ENCODE results near the gene PJA1. TPM values are rescaled to one million over a fixed set of nuclear protein-coding genes. Genes with fewer than 3 reads are reported as not detected.

The PJA1 gene
- total RNA-seq, 2 donors from 2014 or later, result 28.0 to 89.9 TPM

- Histone ChIP-seq H3K27me3 (replicated peaks; ENCODE audit: insufficient read depth) (no peaks in the 10 kb centered on the region), H3K4me3 (no peak overlapping the region), H3K9me3 (no peaks in the 10 kb centered on the region), H3K4me1 (replicated peaks) (no peaks in the 10 kb centered on the region), H3K27ac (no peak overlapping the region), H3K36me3 (no peaks in the 10 kb centered on the region)
- WGBS, result 100% methylated on average over 4 of the region's 5 CpGs
- intact Hi-C loops (cut with DNase I), result no loop called here
- DNase-seq (ENCODE audit: low spot score), result no peak
- TF ChIP-seq, protein P1, sequence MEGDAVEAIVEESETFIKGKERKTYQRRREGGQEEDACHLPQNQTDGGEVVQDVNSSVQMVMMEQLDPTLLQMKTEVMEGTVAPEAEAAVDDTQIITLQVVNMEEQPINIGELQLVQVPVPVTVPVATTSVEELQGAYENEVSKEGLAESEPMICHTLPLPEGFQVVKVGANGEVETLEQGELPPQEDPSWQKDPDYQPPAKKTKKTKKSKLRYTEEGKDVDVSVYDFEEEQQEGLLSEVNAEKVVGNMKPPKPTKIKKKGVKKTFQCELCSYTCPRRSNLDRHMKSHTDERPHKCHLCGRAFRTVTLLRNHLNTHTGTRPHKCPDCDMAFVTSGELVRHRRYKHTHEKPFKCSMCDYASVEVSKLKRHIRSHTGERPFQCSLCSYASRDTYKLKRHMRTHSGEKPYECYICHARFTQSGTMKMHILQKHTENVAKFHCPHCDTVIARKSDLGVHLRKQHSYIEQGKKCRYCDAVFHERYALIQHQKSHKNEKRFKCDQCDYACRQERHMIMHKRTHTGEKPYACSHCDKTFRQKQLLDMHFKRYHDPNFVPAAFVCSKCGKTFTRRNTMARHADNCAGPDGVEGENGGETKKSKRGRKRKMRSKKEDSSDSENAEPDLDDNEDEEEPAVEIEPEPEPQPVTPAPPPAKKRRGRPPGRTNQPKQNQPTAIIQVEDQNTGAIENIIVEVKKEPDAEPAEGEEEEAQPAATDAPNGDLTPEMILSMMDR (IDR thresholded peaks at IDR 0.05), result no peak
- TF ChIP-seq POLR2A (IDR thresholded peaks at IDR 0.05), result no peak
- TF ChIP-seq POLR2AphosphoS5 (IDR thresholded peaks at IDR 0.05), result no peak
These were observed 24.4 kb downstream of the PJA1 start for GRCh38 chrX:69140837-69141236.

DNA sequence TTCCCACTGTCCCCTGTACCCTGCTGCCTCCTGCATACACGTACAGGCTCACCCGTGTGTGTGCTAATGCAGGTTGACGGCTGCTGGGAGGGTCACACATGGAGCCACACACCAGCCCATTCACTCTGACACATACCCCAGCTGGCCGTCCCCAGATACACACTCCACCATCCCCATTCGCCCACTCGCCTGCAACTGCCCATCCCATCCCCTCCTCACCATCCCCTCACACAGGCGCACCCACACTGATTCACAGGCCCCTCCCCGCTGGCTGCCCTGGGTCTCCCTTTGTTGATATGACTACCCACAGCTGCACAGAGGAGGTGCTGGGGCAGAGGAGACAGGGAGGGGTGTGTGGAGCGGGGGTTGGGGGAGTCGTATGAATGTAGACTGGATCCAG, 25.7 kb downstream of the PJA1 start:
- WGBS, result 93% methylated on average over 10 of the region's 10 CpGs
- intact Hi-C loops (cut with DNase I), result loop anchor here (10.0 kb wide), 1 partner anchor 145 kb away; no protein-coding TSS in a partner anchor
- H3K9me3 ChIP-seq, result no peaks in the 10 kb centered on the region
- no peak overlapping the region for H3K4me3 ChIP-seq
- DNase-seq (ENCODE audit: low spot score), result no peak
- H3K27me3 ChIP-seq (replicated peaks; ENCODE audit: insufficient read depth), result no peaks in the 10 kb centered on the region
- no peaks in the 10 kb centered on the region for H3K36me3 ChIP-seq
- no peak for TF ChIP-seq POLR2A (IDR thresholded peaks at IDR 0.05)
- H3K4me1 ChIP-seq (replicated peaks), result no peaks in the 10 kb centered on the region
- no peak overlapping the region for H3K27ac ChIP-seq

DNA sequence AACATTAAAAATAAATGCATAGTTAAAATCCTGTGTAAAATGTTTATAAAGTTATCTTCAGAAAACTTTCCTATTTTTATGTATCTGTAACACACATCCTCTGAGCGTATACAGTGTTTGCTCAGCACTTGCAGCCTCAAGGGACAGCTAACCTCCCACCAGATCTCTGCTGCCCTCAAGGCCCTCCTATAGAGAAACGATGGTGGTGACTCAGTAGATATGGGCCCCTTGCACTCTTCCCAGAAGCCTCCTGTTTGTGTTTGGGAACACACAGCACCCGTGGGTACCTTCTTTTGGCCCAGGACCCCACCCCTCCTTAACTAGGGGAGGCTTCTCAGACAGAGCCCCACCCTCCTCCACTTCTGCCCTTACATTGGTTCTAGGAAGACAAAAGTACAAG, 26.7 kb downstream of the PJA1 start:
- no peak overlapping the region for H3K27ac ChIP-seq
- H3K4me1 ChIP-seq (replicated peaks), result no peaks in the 10 kb centered on the region
- 60% methylated on average over 3 of the region's 3 CpGs for WGBS
- H3K36me3 ChIP-seq, result no peaks in the 10 kb centered on the region
- H3K9me3 ChIP-seq, result no peaks in the 10 kb centered on the region
- DNase-seq (ENCODE audit: low spot score), result no peak
- intact Hi-C loops (cut with DNase I), result loop anchor here (10.0 kb wide), 1 partner anchor 146 kb away; no protein-coding TSS in a partner anchor
- H3K27me3 ChIP-seq (replicated peaks; ENCODE audit: insufficient read depth), result no peaks in the 10 kb centered on the region
- TF ChIP-seq, protein P1 (IDR thresholded peaks at IDR 0.05), result no peak
- TF ChIP-seq POLR2A (IDR thresholded peaks at IDR 0.05) (no peak), POLR2AphosphoS5 (IDR thresholded peaks at IDR 0.05) (no peak)
- no peak overlapping the region for H3K4me3 ChIP-seq

DNA sequence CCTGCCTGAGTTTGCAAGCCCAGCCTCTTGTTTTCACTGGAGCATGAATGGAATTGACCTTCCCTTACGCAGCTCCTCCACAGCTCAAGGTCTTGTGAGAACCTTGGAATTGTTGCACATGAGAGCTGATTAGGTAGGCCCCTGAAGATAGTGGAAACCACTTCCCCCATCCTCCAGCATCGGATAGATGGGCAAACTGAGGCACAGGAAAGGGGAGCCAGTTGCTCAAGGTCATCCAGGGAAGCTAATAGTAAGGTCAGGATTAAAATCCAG, 27.2 kb downstream of the PJA1 start:
- Histone ChIP-seq H3K4me1 (replicated peaks) (no peaks in the 10 kb centered on the region), H3K9me3 (no peaks in the 10 kb centered on the region), H3K27ac (no peak overlapping the region), H3K27me3 (replicated peaks; ENCODE audit: insufficient read depth) (no peaks in the 10 kb centered on the region), H3K36me3 (no peaks in the 10 kb centered on the region), H3K4me3 (no peak overlapping the region)
- DNase-seq (ENCODE audit: low spot score), result no peak
- 85% methylated on average over 2 of the region's 2 CpGs for WGBS
- intact Hi-C loops (cut with DNase I), result loop anchor here (10.0 kb wide), 1 partner anchor 147 kb away; no protein-coding TSS in a partner anchor
- TF ChIP-seq, protein P1 (IDR thresholded peaks at IDR 0.05), result no peak
- TF ChIP-seq POLR2AphosphoS5 (IDR thresholded peaks at IDR 0.05) (no peak), POLR2A (IDR thresholded peaks at IDR 0.05) (no peak)

DNA sequence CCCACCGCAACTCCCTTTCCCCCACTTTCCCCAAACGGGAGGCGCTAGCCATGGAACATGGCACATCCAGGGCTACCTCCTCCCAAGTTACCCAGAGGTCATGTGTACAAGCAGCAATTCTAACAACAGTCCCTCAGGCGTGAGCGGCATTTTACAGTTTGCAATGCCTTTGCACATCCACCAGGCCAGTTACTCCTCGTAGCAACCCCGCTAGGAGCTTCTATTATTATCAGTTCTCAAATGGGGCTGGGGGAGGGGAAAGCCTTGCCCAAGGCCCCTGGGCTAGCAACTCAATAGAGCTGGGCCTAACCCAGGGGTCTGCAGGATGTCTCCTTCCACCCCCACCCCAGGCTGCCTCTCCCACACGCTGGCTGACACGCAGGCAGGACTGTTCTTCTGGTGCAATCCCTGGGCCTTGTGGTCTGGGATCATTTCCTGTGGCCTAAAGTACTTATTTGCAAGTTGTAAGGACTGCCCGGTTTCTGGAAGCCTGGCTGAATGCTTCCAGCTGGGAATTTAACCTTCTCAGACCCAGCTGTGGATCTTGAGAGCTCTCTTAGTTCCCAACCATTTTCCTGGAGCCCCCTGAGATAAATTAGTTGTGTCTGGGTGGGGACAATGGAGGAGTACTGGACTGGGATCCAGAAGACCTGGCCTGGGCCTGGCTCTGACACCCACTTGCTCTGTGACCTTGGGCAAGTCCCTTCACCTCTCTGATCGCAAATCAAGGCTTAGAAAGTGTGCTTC, 27.7 kb downstream of the PJA1 start:
- Histone ChIP-seq H3K4me3 (no peak overlapping the region), H3K9me3 (no peaks in the 10 kb centered on the region), H3K4me1 (replicated peaks) (no peaks in the 10 kb centered on the region), H3K27me3 (replicated peaks; ENCODE audit: insufficient read depth) (no peaks in the 10 kb centered on the region), H3K36me3 (no peaks in the 10 kb centered on the region), H3K27ac (no peak overlapping the region)
- intact Hi-C loops (cut with DNase I), result loop anchor here (10.0 kb wide), 1 partner anchor 147 kb away; no protein-coding TSS in a partner anchor
- WGBS, result 50% methylated on average over 10 of the region's 11 CpGs
- DNase-seq (ENCODE audit: low spot score), result no peak
- TF ChIP-seq, protein P1 (IDR thresholded peaks at IDR 0.05), result no peak
- TF ChIP-seq POLR2AphosphoS5 (IDR thresholded peaks at IDR 0.05) (no peak), POLR2A (IDR thresholded peaks at IDR 0.05) (no peak)

All from prostate gland (tissue), 2 donors.